SU-DHL-6 (cell line): ENCODE results near the gene PAX1.

Experiments
- EZH2phosphoT487 ChIP-seq: fragments of 200-600 bp; sonication (generic), shearing (Covaris generic); conservative IDR thresholded peaks from 2 replicates; pipeline ENCODE4 v1.6.1; 2018; ENCODE audit warnings: mild to moderate bottlenecking, antibody characterized with exemption, low read length, moderate library complexity, mixed read lengths
- TF ChIP-seq, protein P1 (sequence below): fragments of 200-600 bp; sonication (generic); IDR thresholded peaks from one replicate; pipeline ENCODE4 v1.5.1; 2017; ENCODE audit warnings: antibody characterized with exemption, mild to moderate bottlenecking, low read length, moderate library complexity; ENCODE audit not compliant: insufficient read depth, poor library complexity, severe bottlenecking

GRCh38 chr20:21712443-21713059 lies 7.1 kb downstream of the PAX1 start:
- TF ChIP-seq, protein P1, sequence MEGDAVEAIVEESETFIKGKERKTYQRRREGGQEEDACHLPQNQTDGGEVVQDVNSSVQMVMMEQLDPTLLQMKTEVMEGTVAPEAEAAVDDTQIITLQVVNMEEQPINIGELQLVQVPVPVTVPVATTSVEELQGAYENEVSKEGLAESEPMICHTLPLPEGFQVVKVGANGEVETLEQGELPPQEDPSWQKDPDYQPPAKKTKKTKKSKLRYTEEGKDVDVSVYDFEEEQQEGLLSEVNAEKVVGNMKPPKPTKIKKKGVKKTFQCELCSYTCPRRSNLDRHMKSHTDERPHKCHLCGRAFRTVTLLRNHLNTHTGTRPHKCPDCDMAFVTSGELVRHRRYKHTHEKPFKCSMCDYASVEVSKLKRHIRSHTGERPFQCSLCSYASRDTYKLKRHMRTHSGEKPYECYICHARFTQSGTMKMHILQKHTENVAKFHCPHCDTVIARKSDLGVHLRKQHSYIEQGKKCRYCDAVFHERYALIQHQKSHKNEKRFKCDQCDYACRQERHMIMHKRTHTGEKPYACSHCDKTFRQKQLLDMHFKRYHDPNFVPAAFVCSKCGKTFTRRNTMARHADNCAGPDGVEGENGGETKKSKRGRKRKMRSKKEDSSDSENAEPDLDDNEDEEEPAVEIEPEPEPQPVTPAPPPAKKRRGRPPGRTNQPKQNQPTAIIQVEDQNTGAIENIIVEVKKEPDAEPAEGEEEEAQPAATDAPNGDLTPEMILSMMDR, result no peak
- TF ChIP-seq EZH2phosphoT487, result no peak
